HG03575 (cell line): ENCODE measurements around the gene TSPAN14.

Source experiments
- ATAC-seq: cut with Tn5 transposase; IDR thresholded peaks from one replicate; pipeline ENCODE4 v1.9.1; 2021; ENCODE audit not compliant: unreplicated experiment, insufficient number of reproducible peaks, low FRiP score; ENCODE audit errors: extremely low read depth

TSPAN14 gene

DNA sequence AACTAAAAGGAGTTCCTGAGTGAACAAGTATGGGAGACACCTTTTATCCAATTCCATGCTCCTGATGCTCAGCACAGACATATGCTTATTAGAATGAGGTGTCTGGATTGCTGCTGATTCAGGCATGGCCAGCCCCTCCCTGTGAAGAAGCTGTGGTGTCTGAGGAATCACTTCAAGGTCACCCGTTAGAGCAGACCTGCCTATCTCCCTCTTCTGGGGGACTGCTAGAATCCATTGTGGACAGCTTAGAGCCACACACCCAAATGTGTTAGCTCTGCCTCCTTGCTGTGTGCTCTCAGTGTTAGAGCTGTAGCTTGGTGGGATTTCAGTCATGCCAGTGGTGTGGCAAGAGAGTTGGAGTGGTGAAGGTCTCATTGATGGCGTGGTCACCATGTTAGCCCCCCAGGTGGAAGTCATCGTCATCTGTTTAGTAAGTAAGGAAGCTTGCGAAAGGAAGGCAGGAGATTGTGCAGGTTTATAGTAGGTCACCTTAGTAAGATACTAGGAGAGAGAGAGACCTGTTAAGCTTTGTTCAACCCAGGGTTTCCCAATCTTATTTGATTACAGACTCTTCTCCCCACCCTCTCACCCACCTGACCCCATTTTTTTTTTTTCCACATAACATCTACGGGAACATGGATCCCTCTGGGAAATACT lies 32.9 kb upstream of the TSPAN14 start:
- ATAC-seq, result no peak

DNA sequence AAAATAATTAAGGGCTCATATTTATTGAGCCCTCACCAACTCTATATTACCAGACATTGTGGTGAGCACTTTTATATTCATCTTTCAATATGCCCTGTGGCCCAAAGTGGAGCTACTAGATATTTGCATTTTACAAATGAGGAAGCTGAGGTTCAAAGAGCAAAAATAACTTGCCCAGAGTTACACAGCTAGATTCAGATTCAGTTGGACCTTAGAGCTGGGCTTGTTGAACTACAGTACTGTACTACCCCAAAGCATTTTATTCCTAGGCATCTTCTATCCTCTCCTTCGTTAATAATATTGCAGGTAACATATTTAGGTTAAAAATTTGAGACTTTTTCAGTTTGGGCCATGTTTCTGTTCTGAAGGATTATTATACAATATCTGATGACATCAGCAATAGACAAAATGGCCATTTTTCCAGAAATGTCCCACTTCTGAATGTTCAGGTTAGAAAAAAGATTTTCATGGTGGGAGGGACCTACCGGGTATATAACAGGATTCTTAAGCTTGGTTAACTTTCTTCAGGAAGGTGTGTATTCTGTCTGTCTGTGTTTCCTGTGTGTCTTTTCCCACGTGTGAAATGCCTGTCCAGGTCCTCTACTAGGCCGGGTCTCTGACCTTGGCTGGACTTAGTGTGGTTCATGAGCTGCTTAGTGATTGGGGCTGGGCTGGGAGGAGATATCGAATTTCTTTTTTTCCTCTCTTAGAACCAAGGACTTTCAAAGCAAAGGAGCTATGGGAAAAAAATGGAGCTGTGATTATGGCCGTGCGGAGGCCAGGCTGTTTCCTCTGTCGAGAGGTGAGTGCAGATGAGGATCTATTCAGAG lies 32.2 kb upstream of the TSPAN14 start:
- peak; percentile 87 for ATAC-seq

DNA sequence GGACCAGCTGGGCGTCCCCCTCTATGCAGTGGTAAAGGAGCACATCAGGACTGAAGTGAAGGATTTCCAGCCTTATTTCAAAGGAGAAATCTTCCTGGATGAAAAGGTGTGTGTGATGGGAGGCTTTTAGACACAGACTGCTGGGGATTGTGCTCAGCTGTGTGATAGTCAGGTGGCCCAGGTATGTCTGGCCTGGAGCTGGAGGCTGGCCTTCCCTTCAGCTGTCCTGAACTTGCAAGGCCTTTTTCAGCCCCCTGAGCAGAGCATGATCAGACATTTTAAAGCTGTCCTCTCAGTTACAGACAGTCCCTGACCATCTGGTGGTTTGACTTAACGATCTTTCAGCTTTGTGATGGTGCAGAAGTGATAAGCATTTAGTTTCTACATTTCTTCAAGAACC lies 28.2 kb upstream of the TSPAN14 start:
- no peak for ATAC-seq

DNA sequence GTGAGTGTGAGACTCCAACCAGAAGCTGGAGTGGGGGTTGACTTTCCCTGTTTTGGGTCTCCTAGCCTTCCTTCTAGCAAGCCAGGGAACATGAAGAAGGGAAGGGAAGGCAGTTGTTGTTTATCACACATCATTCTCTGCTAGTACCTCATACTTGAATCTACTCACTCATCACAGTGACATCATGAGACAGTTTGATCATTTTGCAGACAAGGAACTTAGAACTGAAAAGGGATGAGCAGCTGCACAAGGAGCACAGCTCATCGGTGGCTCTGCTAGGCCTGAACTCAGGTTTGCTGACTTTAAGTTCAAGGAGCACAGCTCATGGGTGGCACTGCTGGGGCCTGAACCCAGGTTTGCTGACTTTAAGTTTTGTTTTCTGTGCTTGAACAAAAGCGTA lies 26.6 kb upstream of the TSPAN14 start:
- ATAC-seq, result no peak

DNA sequence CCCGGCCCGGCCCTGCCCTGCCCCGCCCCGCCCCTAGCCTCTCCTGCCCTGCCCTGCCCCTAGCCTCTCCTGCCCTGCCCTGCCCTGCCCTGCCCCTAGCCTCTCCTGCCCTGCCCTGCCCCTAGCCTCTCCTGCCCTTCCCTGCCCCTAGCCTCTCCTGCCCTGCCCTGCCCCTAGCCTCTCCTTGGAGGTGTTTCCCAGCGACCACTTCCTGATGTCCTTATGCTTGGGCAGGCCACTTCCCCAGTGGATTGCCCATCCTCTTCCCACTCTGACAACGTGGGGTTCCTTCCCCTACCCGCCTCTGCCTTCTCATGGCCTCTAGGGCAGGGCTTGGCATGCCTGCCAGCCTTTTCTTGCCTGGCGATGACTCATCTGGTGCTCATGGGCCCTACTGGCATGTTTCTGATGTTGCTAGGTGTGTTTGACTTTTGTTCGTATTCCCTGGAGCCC lies 24.6 kb upstream of the TSPAN14 start:
- ATAC-seq, result no peak

DNA sequence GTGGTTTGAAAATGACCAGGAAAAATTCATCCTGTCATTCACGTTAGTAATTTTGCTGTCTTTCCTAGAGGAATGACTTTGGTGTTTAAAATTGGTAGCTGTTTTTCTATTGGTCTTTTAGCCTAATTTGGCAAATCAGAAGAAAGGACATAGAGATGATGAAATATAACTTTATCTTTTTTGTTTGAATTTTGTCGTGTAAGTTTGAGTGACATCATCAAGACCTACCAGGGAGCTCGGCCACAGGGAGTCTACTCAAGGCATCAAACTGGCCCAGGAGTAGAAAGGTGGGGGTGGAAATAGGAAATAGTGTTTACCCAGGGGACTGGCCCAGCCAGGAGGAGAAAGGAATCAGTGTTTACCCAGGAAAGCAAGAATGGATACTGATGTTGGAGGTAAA lies 21.0 kb upstream of the TSPAN14 start:
- no peak for ATAC-seq

DNA sequence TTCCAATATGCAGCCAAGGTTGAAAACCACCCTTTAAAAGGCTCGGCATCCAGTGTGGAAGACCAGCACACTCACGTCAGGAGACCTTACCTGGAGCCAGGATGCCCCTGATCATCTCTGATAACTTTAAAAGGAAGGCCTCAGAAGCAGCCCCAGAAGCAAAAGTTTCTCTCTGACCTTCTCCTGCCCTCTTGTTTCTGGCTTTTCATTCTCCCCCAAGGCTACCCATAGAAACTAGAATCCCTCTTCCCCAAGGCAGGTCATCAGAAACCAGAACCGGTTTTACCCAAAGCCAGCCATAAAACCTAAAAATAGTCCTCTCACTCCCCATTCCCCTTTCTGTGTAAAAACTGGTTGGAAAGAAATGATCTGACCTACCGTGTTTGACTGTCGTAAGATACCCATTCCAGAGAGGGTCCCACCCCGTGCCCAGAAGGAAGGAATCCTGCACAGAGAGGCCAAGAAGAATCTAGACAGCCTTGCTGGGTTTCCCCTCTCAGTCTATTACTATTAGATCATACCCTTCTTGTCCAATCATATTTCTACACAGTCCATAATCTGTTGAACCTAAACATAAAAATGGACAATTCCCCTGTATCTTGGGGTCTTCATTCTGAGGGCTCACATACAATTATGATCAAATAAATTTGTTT lies 17.5 kb upstream of the TSPAN14 start:
- ATAC-seq, result no peak

DNA sequence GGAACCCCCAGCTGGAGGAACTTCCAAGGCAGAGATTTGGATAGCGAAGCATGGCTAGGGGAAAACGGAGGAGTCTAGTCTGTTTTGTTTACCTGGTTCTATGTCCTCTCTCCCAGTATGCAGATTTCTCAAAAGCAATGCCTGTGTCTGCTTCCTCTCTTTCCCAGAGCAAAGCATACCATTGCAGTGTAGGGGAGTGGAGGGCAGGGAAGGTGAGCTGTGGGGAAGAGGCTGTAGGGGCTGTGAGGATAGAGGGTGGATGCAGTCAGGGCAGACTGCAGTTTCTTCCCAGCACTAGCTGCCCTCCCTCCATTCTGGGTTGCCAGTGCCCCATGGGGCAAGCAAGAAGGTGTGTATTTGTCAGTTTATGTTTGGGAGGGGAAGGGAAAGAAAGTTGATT lies 16.9 kb upstream of the TSPAN14 start:
- no peak for ATAC-seq

DNA sequence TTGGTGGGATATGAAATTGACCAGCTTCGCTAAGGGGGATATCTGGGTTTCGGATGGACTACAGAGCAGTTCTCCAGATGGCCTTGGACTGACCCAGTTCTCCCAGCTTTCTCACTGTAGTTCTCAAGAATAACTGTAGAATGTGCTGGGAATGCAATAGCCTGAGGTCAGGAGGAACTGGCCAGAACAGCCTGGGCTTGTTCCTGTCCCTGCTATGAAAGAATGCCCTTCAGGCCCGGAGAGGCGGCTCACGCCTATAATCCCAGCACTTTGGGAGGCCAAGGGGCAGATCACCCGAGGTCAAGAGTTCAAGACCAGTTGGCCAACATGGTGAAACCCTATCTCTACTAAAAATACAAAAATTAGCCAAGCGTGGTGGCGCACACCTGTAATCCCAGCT lies 12.3 kb upstream of the TSPAN14 start:
- ATAC-seq, result no peak

DNA sequence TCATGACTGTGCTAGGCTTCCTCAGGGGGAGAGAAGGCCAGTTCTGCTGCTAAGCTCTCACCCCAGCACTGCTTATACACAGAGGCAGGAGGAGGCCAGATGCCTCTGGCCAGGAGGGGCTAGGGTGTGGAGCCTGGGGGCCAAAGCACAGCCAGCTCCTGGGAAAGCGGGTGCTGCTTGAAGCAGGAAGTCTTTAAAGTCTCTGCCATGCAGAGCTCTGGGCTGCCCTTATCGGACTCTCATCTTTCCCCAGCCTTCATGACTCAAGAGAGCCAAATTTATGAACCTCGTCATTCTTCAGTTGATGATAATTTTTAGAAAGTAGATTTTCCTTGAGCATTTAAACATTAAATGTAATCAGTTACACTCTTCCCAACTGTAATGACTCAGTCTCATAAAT lies 11.2 kb upstream of the TSPAN14 start:
- ATAC-seq, result no peak

DNA sequence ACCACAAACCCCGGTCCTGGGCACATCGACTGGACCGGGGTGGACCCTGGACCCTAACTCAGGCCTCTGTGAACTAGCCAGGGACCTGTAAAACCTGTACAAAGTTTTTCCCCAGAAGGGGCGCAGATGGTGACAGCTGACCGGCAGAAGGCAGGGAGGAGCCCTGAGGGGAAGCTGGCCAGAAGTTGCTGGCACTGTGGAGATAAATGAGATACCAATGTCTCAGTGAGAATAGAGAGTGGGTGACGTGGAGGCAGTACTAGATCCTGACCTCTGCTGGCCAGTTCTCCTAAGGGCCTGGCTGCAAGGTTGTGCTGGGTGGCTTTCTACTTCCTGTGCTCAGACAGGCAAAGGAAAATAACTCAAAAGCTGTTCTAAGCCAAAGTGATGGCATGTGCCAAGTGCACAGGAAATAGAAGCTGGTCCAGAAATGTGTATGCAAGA lies 10.6 kb upstream of the TSPAN14 start:
- no peak for ATAC-seq

DNA sequence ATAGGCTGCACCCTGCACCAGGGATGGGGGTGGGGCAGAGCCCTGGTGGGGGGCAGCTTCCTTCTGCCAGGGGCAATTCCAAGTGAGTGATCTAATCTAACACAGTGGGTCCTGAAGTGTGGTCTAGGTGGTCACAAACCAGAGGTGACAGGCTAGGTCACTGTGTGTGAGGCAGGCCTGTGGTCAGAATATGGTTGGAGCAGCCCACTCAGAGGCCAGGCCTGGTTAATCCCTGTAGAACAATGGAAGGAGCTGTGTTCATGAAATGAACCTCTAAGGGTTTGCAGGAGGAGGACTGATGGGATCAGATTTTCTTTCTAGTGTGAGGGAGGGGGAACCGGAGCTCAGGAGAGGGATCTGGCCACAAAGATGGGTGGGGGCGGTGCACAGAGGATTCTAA lies 10.0 kb upstream of the TSPAN14 start:
- no peak for ATAC-seq

DNA sequence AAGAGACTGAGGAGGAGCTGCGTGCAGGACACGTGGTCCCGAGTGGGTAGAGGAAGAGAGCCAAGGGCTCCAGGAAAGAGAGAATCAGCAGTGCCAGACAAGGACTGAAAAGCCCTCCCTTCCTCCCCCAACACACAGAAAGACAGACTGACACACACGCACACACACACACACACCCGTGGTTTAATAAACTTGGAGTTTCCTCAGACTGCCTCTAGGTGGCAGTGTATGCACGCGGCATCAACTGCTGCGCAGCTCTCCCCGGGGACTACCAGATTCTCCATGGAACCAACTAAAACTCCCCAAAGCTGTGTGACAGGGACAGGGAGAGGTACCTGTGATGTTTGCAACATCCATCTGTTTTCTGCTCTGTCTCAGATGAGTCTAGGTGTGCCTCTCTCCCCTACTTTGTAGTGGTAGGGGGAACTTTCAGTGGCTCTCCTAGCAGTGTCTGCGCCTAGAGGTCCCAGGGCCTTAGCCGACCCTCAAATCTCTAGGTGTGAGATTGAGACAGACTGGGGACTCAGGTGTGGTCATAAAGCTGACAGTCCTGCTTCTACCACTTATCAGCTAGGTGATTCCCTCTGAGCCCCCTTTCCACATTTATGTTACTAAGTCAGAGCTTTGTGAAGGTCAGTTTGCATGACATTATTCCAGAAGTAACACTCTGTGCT lies 9.3 kb upstream of the TSPAN14 start:
- peak; percentile 63 for ATAC-seq

DNA sequence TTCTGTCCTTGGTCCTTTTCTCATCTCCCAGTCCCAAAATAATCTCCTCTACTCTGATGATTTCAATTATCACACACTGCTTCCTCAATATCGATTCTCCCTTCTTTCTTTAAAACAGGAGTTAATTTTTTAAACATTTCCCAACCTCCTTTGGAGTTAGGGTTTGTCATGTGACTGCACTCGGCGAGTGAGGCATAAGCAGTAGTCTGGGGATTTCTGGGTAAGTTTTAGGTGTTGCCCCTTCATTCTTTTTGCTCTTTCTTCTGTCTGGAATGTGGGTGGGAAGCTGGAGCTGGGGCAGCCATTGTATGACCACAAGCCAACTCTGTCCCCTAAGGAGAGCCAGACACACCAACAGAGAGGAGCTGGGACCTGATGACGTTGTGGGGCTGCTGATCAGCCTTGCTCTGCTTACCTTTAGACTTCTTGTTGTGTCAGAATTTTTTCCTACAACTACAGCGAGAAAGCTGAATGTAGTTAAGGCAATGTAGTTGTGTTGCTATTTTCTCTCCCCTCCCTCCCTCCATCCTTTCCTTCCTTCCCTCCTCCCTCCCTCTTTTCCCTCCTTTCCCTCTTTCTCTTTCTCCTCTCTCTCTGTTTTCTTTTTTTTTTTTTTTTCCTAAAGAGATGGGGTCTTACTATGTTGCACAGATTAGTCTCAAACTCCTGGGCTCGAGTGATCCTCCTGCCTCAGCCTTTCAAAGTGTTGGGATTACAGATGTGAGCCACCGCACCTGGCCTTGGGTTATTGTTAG lies 6.5 kb upstream of the TSPAN14 start:
- no peak for ATAC-seq

DNA sequence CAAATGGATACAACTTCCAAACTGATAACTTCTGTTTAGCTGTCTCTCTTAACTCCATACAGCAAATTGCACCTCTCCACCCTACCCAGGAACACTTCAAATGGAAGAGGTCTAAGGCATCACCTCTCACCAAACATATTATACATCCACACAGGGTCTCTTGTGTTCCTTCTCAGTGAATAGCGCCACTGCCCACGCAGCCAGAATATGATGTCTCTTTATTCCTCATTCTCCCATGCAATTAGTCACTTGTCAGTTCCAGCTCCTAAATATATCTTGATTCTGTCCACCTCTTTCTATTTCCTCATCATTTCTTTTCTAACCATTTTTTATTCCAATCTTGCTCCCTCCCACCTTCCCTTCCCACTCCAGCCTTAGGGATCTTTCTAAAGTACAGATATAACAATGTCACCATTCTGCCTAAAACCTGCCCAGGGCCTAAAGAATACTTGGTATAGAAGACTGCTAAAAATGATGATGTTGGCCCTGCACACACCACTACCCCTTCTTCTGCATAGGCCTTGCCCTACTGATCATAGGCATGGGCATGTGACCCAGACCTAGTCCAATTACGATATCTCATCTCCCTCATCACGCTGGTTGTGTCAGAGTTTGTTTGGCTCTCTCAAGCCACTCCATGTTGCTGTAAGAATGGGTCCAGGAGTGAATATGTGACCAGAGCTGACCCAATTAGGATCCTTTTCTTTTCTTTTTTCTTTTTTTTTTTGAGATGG lies 5.7 kb upstream of the TSPAN14 start:
- no peak for ATAC-seq

DNA sequence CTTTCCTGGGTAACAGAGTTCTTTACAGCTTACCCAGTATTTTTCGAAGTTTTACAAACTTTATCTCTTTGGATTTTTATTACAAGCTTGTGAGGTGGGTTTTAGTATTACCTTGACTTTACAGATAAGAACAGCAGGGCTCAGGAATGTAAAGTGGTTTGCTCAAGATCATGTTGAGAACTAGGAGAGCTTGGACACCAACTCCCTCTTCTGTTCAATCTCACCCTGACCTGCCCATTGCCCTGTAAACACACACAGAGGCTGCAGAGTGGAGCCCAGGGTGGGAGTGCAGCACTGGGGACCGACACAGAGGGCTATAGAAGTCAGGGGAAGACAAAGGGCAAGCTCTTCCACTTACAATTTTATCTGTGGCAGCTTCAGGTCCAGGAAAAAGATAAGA lies 4.6 kb upstream of the TSPAN14 start:
- no peak for ATAC-seq

DNA sequence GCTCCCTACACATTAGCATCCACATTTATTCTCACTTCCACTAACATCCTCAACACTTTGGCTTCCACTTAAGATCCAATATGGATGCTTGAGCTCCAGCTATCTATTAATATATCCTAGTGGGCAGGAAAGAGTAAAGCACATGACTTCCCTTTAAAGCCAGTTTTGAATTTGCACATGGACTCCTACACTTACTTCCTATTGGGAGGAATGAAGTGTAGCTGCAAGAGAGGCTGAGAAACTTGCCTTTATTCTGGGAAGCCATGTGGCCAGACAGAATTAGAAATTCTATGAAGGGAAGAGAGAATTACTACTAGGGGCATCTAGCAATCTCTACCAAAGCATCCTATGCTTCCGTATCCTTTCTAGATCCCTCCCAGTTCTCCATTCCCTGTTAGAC lies 3.0 kb upstream of the TSPAN14 start:
- no peak for ATAC-seq

DNA sequence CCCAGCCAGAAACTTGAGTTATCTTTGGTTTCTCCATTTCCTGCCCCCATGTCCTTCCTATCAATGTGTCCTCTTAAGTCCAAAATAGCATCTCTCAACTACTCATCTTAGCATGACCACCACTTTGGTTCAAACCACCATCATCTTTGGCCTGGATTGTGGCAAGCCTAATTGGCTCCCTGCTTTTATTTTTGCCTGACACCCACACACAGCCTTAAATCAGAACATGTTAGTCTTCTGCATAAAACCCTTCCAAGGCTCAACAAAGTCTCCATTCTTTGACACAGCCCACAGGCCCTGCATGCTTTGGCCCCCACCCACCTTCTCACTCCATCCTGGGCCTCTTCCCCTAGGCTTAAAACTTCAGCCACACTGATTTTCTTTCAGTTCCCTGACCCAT lies 2.0 kb upstream of the TSPAN14 start:
- ATAC-seq, result no peak
